Posterior cingulate gyrus (tissue), 11 donors: ENCODE results near the gene SLC27A2.

Source experiments
- DNase-seq, 10 donors: peaks; one replicate each; pipeline versions ENCODE4 v3.0.0 to v3.0.0-alpha.2; 2020 to 2021; ENCODE audit warnings: mixed read lengths in 3 of 10
- intact Hi-C: fragments of 100-400 bp; cut with DNase I; formaldehyde crosslinking; loops from one replicate; pipeline ENCODE4 v1.15.1; 2023

SLC27A2 gene

DNA sequence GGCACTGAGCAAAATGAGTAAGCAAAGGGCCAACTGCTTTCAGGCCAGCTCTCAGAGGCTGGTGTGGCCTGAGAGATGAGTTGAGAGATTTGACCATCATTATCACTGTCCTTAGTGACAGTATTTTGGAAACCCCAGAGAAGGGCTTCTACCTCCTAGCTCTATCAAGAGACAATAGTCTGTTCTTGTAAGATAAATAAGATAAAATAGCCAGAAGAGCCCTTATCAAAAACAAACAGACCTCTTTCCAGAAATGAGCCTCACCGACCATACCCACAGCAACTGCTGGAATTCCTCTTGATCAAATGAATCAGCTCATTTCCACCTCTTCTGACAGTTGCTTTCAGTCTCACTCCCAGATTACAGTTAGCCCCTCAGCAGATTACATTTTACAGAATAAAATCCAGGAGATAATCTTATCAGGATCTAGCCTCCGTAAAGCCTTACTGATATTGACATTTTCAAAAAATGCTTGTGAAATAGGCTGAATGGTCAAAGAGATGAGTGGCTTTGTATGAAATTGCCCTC, 79.0 kb downstream of the SLC27A2 start:
- intact Hi-C loops = loop anchor here (10.0 kb wide), 1 partner anchor 56 kb away; no protein-coding TSS in a partner anchor
- no peak for DNase-seq

DNA sequence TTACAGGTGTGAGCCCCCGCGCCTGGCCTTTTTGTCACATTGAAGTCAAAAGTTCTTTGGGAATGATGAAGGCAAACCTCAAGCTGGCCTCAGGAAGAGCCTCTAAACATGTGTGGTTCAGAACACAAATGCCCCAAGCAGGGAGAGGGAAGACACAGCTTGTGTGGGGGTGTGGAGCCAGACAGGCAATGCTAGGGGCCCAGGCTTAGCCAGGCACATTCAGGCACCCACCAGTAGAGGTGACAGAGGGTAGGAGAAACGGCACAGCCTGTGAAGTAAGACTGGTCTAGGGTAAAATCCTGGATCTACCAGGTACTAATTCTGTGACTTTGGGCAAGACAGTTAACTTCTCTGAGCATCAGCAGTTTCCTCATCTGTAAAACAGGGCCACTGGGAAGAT, 80.0 kb downstream of the SLC27A2 start:
- intact Hi-C loops = loop anchor here (10.0 kb wide), 1 partner anchor 57 kb away; no protein-coding TSS in a partner anchor
- no peak for DNase-seq

DNA sequence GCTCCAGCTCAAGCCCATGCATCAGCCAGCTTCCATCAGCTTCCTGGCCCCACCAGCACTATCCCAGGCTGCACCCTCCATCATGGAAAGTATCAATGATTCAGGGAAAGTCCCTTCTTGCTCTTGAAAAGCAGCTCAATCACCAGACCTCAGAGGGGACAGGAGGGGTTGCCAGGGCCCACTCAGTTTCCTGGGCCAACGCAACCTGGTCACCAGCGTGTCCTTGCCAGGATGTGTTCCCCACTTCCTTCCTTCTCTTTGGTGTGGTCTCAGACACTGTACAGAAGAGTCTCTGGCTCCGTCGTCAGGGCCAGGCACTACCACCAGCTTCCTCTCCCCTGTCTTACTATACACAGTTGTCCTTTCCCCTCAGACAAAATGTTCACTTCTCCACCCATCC, 80.5 kb downstream of the SLC27A2 start:
- intact Hi-C loops = loop anchor here (10.0 kb wide), 1 partner anchor 58 kb away; no protein-coding TSS in a partner anchor
- DNase-seq = no peak

DNA sequence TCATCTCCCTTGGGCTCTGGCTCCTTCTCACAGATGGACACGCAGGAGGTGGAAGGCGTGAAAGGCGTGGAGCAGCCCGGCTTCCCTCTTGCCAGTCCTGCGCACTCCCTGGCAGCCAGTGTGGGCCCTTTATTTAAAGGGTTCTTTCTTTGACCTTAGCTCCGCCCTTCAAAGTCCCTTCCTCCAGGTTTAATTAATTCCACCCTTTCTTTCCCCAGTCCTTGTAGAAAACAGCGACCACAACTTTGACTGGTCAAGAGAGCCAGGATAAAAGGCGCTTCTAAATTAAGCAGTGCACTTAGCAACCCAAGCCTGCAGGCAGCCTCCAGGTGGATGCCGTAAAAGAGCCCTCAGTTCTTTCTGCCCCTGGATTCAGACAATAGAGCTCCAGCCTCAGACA, 83.6 kb downstream of the SLC27A2 start, which contains the start of gene HDC:
TSS of gene HDC (minus strand) at position 107 of the 400 bp plus-strand sequence. CDS start at position 4, 103 bp downstream.
- intact Hi-C loops = loop anchor here (10.0 kb wide), 1 partner anchor 61 kb away; no protein-coding TSS in a partner anchor
- no peak for DNase-seq

DNA sequence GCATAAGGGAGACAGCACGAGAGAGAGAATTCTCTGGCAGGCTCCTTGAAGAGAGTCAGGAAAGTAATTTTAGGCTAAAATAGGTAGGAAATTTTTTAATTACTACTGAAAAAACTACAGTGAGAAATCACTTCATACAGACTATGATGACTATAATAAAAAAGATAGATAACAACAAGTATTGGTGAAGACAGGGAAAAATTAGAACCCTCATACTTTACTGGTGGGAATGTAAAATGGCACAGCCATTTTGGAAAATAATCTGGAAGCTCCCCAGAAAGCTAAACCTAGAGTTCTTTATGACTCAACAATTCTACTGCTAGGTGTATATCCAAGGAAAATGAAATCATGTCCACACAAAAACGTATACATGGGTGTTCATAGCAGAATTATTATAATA, 85.6 kb downstream of the SLC27A2 start:
- no peak for DNase-seq
- intact Hi-C loops = loop anchor here (10.0 kb wide), 1 partner anchor 63 kb away; no protein-coding TSS in a partner anchor

DNA sequence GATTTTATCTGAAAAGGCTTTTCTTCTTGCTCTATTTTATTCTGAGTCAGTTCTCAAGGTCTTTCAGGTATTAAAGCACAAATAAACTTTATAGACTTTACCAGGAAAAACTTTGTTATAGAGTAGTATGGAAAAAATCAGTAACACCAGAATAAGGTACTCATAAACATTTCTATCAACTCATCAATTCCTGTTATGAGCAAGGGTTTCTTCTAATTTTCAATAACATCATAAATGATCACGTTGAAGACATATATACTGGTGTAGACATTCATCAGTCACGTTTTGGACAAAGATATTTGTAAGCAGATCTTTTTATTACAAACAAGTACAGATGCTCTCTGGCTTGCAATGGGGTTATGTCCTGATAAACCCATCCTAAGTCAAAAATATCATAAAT, 93.1 kb downstream of the SLC27A2 start:
- no peak for DNase-seq
- intact Hi-C loops = no loop called here

DNA sequence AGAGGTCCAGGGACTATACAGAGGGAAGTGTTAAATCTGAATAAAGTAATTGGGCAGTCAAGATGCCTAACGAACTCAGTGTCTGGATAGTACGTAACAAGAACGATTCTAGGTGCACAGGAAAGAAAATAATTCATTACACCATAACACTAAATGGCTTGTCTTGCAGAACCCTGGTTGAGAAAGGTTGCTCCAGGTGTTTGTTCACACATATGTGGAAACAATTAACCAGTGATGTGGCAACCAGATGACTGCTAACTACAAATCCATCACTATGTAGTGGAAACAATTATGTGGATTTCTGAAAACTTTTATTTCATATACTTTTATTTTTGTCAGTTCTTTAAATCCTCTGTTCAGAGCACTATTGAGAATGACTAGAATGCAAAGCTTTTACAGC, 93.9 kb downstream of the SLC27A2 start:
- intact Hi-C loops = no loop called here
- DNase-seq = no peak

DNA sequence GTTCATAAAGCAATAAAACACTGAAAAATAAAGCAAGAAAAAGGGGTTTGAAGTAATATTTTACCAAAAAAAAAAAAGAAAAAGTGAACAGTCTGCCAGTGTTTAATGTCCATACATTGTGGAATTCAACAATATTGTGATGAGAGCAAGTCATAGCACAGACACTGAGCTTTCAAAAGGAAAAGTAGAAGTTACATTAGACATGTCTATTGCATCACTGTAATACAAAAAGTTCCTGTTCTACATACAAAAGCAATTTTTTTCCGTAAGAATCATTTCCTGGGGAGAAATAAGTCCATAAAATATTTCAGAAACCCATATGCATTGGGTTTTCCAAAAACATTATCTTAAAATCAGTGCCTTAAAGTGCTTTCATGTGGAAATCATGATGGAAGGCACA, 95.4 kb downstream of the SLC27A2 start:
- intact Hi-C loops = no loop called here
- DNase-seq = no peak

DNA sequence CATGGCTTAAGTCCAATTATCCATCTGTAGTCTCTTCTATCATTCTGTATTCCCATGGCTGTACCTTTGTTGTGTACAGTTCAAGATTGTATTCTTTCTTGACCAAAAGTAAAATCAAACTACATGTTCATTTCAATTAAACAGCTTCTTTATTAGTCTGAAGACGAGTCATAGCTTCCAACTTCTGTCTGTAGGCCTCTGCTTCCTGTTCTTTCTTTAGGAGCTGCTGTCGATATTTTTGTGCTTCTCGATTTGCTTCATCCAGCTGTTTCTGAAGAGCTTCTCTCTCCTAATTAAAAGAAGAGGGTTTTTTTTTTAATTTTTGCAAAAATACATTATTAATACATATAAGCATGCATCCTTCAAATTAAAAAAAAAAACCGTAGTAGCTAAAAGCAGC, 96.5 kb downstream of the SLC27A2 start:
- intact Hi-C loops = no loop called here
- no peak for DNase-seq

DNA sequence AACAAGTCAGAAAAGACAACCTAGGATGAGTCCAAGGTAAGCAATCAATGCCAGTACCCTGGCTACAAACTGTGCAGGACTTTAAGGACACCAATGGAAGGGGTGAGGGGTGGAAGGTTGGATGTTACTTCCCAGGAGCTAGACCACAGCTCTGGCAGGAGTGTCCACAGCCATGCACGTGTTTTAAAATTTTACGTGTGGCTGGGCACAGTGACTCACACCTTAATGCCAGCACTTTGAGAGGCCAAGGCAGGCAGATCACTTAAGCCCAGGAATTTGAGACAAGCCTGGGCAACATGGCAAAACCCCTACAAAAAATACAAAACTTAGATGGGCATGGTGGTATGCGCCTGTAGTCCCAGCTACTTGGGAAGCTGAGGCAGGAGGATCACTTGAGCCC, 98.3 kb downstream of the SLC27A2 start:
- DNase-seq = no peak
- intact Hi-C loops = no loop called here

DNA sequence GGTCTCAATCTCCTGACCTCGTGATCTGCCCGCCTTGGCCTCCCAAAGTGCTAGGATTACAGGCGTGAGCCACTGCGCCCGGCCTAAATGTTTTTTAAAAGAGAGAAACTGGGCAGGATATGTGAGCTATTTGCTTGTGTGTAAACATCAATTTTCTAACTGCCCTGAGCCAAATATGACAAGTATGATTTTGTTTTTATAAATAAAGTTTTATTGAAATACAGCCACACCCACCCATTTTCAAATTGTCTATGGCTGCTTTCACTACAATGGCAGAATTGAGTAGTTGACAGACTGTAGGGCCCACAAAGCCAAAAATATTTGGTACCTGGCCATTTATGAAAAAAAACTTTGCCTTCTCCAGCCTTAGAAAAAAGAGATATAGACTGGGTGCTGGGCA, 99.4 kb downstream of the SLC27A2 start:
- intact Hi-C loops = no loop called here
- DNase-seq = no peak
